IMR-90 (cell line): ENCODE measurements around the gene CCDC28B. TPM values are rescaled to one million over a fixed set of nuclear protein-coding genes. Genes with fewer than 3 reads are reported as not detected.
A peak's percentile ranks its signal among the peaks of the same experiment; 100 is the strongest.

ENCODE experiments used
- ELK1 ChIP-seq: fragments of 150-350 bp; IDR thresholded peaks from 2 replicates; pipeline ENCODE4 v1.6.1; 2016; ENCODE audit warnings: low read depth, mild to moderate bottlenecking, low read length, moderate library complexity, borderline replicate concordance
- MXI1 ChIP-seq: IDR thresholded peaks from 2 replicates; pipeline ENCODE4 v1.6.1; 2012; ENCODE audit warnings: low read depth, mild to moderate bottlenecking, low read length, moderate library complexity, borderline replicate concordance
- NFE2L2 ChIP-seq: fragments of 150-350 bp; IDR thresholded peaks from 2 replicates; pipeline ENCODE4 v1.6.1; 2016; ENCODE audit warnings: low read depth, mild to moderate bottlenecking, low read length
- POLR2A ChIP-seq: IDR thresholded peaks from 2 replicates; pipeline ENCODE4 v1.6.1; 2012; ENCODE audit warnings: mild to moderate bottlenecking, low read depth, low read length
- SMC3 ChIP-seq: fragments of 150-350 bp; IDR thresholded peaks from 2 replicates; pipeline ENCODE4 v1.6.1; 2016; ENCODE audit warnings: low read depth, mild to moderate bottlenecking, antibody characterized with exemption, low read length, moderate library complexity
- polyA plus RNA-seq, 3 experiments: library from polyadenylated mRNA; depleted of rRNA; stranded (reverse); fragments of >200 nt; gene quantifications; 2 replicates each; pipeline ENCODE4 v1.2.3, GENCODE V29; 2012; ENCODE audit warnings: low replicate concordance in 1 of 3
- total RNA-seq: library from RNA; depleted of rRNA; stranded (reverse); fragments of >200 nt; gene quantifications from 2 replicates; pipeline ENCODE4 v1.2.3, GENCODE V29; 2012

The CCDC28B gene
- total and polyA plus RNA-seq, 2 of the 4 experiments (the other 2 are of a cell fraction), result 17.2 to 18.4 TPM

- TF ChIP-seq ELK1 (no peak), POLR2A (peak; percentile 77; the same call in 1 of the 2 replicates), SMC3 (no peak), NFE2L2 (no peak), MXI1 (peak; percentile 76; the same call in 1 of the 2 replicates)
Observed at GRCh38 chr1:32200226-32201010, at the start of gene CCDC28B (continued).
